Measurements from ENCODE around the gene NRCAM. TPM values are rescaled to one million over a fixed set of nuclear protein-coding genes. Genes with fewer than 3 reads are reported as not detected.

Gene NRCAM
- polyA plus RNA-seq, 1 donor from 2014 or later = 0.49 TPM

DNA sequence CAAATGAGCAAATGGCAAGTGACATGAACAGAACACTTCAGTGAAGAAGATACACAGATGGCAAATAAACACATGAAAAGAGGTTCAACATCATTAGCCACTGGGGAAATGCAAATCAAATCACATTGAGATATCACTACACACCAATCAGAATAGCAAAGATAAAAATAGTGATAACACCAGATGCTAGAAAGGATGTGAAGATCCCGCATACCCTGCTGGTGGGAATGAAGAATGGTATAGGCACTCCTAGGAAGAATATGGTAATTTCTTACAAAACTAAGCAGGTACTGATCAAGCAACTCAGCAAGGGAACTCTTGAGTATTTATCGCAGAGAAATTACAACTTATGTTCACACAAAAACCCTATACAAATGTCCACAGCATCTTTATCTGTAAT is 337.3 kb downstream of the NRCAM start:
- no peak overlapping the region for H3K27ac Mint-ChIP-seq
- H3K9me3 Mint-ChIP-seq = no peaks in the 10 kb centered on the region
- no peaks in the 10 kb centered on the region for H3K36me3 Mint-ChIP-seq
- no peaks in the 10 kb centered on the region for H3K27me3 Mint-ChIP-seq
- H3K4me1 Mint-ChIP-seq = peaks cover 0 to 1% (median 0%) of the 10 kb centered on the region in 3 donors
- H3K4me3 Mint-ChIP-seq = no peak overlapping the region

GRCh38 chr7:108114117-108114841 is 342.0 kb downstream of the NRCAM start:
- H3K27me3 Mint-ChIP-seq = no peaks in the 10 kb centered on the region
- H3K36me3 Mint-ChIP-seq = no peaks in the 10 kb centered on the region
- H3K27ac Mint-ChIP-seq = no peak overlapping the region
- H3K4me3 Mint-ChIP-seq = no peak overlapping the region
- no peaks in the 10 kb centered on the region for H3K9me3 Mint-ChIP-seq
- H3K4me1 Mint-ChIP-seq = peaks cover 0 to under 1% (median 0%) of the 10 kb centered on the region in 3 donors

DNA sequence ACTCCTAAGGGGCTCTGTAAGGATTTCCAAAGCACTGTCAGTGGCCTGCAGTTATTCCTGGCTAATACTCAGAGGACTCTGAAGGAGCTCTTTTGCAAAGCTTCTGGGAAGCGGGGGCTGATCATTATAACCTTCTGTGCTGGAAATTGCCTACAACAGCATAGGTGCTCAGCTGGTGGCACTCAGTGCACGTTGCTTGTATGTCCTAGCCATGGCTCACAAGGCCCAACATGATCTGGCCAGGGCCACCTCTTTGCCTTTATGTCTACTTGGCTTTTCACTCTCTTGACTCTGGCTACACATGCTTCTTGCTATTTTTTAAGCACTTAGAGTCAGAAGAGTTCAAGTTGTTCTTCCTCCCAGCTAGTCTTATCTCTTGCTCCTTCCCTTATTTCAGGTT is 343.6 kb downstream of the NRCAM start:
- no peaks in the 10 kb centered on the region for H3K27me3 Mint-ChIP-seq
- H3K27ac Mint-ChIP-seq = peak overlapping the region in 1 of 3 donors; percentile 81
- no peaks in the 10 kb centered on the region for H3K9me3 Mint-ChIP-seq
- no peaks in the 10 kb centered on the region for H3K4me1 Mint-ChIP-seq
- H3K4me3 Mint-ChIP-seq = no peak overlapping the region
- H3K36me3 Mint-ChIP-seq = no peaks in the 10 kb centered on the region

- peaks cover under 1% of the 10 kb centered on the region for H3K27me3 Mint-ChIP-seq
- H3K9me3 Mint-ChIP-seq = no peaks in the 10 kb centered on the region
- no peaks in the 10 kb centered on the region for H3K4me1 Mint-ChIP-seq
- no peaks in the 10 kb centered on the region for H3K36me3 Mint-ChIP-seq
- H3K27ac Mint-ChIP-seq = no peak overlapping the region
- no peak overlapping the region for H3K4me3 Mint-ChIP-seq
These were observed 346.9 kb downstream of the NRCAM start for GRCh38 chr7:108109221-108109908.

DNA sequence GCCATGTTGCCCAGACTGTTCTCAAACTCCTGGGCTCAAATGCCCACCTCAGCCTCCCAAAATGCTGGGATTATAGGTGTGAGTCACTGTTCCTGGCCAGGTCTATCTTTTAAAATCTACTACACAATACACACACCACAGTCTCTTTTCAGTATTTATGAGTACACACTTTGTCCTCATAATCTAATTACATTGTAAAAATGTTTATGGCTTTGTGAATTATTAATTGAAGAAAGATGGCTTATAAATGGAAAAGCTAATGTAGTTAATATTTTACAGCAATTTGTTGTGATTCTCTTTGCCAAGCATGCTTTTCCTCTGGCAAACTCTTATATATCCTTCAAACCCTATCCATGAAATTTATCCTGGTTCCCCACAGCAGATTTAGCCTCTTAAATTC is 348.1 kb downstream of the NRCAM start:
- Mint-ChIP-seq H3K9me3 (no peaks in the 10 kb centered on the region), H3K4me3 (no peak overlapping the region), H3K27me3 (peaks cover 2% of the 10 kb centered on the region), H3K4me1 (no peaks in the 10 kb centered on the region), H3K36me3 (no peaks in the 10 kb centered on the region), H3K27ac (no peak overlapping the region)

DNA sequence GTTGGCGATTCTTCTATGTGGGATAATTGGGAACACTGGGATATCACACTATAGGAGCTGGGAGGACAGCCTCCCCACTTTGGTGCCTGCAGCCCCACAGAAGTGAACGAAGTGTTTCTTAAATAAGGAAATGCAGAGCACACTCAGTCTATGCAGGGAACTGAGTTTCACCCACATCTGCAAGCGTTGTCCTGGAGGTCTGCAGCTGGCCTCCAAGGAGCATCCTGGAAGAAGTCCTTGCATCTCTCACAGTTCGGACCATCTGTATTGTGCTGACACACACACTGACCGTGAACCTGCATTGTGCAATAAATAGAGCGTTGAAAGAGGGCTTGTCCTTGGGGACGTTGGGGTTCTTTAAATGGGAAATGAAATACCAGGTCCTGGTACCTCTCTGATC is 351.9 kb downstream of the NRCAM start:
- no peaks in the 10 kb centered on the region for H3K36me3 Mint-ChIP-seq
- peaks cover 2% of the 10 kb centered on the region for H3K27me3 Mint-ChIP-seq
- no peak overlapping the region for H3K27ac Mint-ChIP-seq
- no peak overlapping the region for H3K4me3 Mint-ChIP-seq
- H3K9me3 Mint-ChIP-seq = no peaks in the 10 kb centered on the region
- no peaks in the 10 kb centered on the region for H3K4me1 Mint-ChIP-seq

DNA sequence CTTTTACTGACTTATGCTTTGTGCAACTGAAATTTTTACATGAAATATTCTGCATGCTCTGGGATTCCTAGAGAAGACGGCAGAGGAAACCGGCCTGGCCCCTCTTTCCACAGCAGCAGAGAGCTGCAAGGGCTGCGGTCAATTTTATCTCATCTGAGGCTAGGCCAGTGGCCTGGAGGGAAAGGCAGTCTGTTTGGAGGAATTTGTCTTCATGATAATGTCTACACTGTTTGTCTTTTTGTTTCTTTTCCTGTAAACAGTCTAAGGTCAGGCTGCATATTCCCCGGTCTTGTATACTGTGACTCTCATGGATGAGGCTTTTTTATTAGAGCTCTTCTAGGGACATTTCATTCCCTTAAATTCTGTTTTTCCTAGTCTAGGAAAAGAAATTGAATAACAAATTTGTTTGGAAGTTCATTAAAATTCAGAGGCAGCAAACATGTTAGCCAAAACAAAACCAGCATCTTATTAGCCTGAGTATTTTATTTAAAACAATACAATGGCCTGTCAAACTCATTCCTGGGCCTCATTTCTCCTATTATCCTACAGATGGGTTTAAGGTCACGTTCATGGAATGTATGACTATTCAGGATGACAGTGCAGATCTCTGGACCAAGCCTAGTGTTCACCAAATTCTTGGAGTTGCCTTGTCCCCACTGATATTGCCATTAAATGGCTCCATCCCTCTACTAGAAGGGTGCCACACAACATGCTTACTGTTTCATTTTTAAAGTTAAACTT is 352.5 kb downstream of the NRCAM start:
- Mint-ChIP-seq H3K4me3 (no peak overlapping the region), H3K9me3 (no peaks in the 10 kb centered on the region), H3K27ac (no peak overlapping the region), H3K36me3 (no peaks in the 10 kb centered on the region), H3K4me1 (no peaks in the 10 kb centered on the region), H3K27me3 (peaks cover 4% of the 10 kb centered on the region)

DNA sequence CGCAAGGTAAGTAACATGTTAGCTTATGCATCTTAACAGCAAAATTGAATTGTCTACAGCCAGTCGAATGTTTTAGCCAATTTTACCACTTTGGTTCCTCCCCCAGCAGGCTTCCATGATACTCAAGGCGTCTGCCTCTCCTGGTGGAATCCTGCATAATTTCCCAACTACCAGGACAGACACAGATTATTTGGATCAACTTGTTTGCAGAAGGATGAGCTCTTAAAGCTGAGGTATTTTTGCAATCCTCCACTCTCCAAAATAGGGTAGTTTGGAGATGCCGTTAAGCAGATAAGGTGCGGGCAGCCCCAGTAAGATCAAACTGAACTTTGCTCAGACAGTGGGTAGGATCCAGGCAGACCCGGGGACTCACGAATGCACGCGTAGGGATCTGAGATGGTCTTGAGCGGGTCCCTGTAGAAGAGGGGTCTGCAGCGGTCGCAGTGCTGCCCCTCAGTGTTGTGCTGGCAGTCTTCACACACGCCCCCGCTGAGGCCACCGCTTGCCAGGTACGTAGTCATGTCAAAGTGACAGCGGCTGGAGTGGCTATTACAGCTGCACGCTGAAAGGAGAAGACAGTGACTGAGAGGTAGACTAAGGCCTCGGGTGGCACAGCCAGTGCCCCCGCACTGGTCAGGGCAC is 353.4 kb downstream of the NRCAM start:
- no peaks in the 10 kb centered on the region for H3K36me3 Mint-ChIP-seq
- H3K27me3 Mint-ChIP-seq = peaks cover 9% of the 10 kb centered on the region

DNA sequence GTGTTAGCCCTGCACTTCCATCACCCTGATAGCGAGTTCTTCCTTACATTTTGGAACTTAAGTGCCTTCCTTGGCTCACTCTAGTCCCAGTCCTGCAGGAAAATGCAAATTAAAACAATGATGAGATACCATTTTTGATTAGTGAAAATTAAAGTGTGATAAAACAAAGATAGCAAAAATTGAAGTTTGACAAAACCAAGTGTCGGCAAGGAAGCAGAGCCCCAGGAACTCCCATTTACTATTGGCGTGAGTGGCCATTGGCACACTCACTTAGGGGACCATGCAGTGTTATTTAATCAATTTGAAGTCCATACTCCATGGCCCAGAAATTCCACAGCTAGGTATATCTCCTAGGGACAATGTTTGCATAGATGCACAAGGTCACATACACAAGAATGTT is 354.5 kb downstream of the NRCAM start:
- Mint-ChIP-seq H3K27ac (peak overlapping the region in 1 of 3 donors; percentile 39), H3K9me3 (no peaks in the 10 kb centered on the region), H3K4me1 (peaks cover 0 to 2% (median 0%) of the 10 kb centered on the region in 3 donors), H3K27me3 (peaks cover 9% of the 10 kb centered on the region), H3K4me3 (no peak overlapping the region), H3K36me3 (no peaks in the 10 kb centered on the region)

More for the DNA sequence above, 353.4 kb downstream of the NRCAM start:
- Mint-ChIP-seq H3K27ac (no peak overlapping the region), H3K4me3 (no peak overlapping the region), H3K9me3 (no peaks in the 10 kb centered on the region), H3K4me1 (no peaks in the 10 kb centered on the region)

DNA sequence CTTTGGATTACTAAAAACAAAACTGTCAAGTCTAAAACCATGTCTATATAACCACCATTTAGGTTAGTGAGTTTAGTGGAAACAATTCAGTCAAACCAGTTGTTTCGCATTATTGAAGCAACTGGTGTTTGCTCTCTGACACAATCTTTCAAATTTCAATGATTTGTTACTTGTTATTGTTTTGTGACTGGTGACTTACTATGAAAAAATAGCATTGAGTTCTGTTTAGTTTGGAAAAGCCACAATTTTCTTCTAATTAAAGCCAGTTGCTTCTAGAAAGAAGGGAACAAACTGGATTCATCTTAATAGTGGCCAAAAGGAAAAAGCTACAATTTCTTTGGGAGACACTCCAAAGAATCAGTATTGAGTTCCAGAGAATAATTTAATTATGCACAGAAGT is 356.5 kb downstream of the NRCAM start:
- no peak overlapping the region for H3K27ac Mint-ChIP-seq
- H3K27me3 Mint-ChIP-seq = peaks cover 16% of the 10 kb centered on the region
- no peaks in the 10 kb centered on the region for H3K36me3 Mint-ChIP-seq
- H3K4me1 Mint-ChIP-seq = peaks cover 4 to 10% (median 7%) of the 10 kb centered on the region in 3 donors
- H3K4me3 Mint-ChIP-seq = no peak overlapping the region
- no peaks in the 10 kb centered on the region for H3K9me3 Mint-ChIP-seq

DNA sequence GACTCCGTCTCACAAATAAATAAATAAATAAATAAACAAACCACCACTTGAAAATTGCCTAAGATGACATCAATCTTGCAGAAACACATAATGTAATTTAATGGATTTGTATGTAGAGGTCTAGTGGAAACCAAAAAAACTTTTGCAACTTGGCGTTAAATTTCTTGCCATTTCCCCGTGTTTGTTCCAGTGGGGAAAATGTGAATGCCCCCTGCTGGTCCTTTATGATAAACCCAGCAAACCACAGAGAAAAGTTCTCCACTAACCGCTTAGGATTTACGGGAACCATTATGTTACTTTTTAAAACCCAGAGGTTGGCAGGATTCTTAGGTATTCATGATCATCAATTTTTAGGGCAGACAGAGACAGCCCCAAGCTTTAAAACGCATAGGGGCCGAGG is 358.5 kb downstream of the NRCAM start:
- Mint-ChIP-seq H3K4me3 (no peak overlapping the region), H3K27me3 (peaks cover 16% of the 10 kb centered on the region), H3K27ac (no peak overlapping the region), H3K9me3 (no peaks in the 10 kb centered on the region), H3K36me3 (no peaks in the 10 kb centered on the region), H3K4me1 (peaks cover 5 to 10% (median 8%) of the 10 kb centered on the region in 3 donors)

Other genes starting within 250 kb of the NRCAM start
- 50.2 TPM for gene PNPLA8, start 69.7 kb upstream of the NRCAM start, polyA plus RNA-seq
- gene THAP5, start 113.3 kb upstream of the NRCAM start, polyA plus RNA-seq = 27.3 TPM
- gene DNAJB9, start 113.4 kb upstream of the NRCAM start, polyA plus RNA-seq = 29.5 TPM